Astrocyte (in vitro differentiated cells and primary cell): ENCODE data around the gene CCDC184. TPM values are rescaled to one million over a fixed set of nuclear protein-coding genes. Genes with fewer than 3 reads are reported as not detected.
A peak's percentile ranks its signal among the peaks of the same experiment; 100 is the strongest.

Experiments used
- DNase-seq: peaks from one replicate; pipeline ENCODE4 v3.0.0-alpha.2; 2010; ENCODE audit warnings: low read depth
- FAIRE-seq: peaks from 2 replicates; lab custom pipeline; 2011; peaks lifted over from hg19 to GRCh38; lab: Jason Lieb, UNC
- H2AFZ ChIP-seq: 2 replicates; pipeline ENCODE4 v1.6.0; 2012; ENCODE audit warnings: low read depth, low read length, inconsistent platforms
- H3K27ac ChIP-seq: 2 replicates; pipeline ENCODE4 v1.5.1; 2011; ENCODE audit warnings: low read depth, low read length, inconsistent platforms
- H3K27me3 ChIP-seq: 2 replicates; pipeline ENCODE4 v1.6.0; 2011; ENCODE audit warnings: low read length, inconsistent platforms; ENCODE audit not compliant: insufficient read depth
- H3K36me3 ChIP-seq: 2 replicates; pipeline ENCODE4 v1.5.1; 2011; ENCODE audit warnings: low read length, inconsistent platforms; ENCODE audit not compliant: insufficient read depth
- H3K4me1 ChIP-seq: 2 replicates; pipeline ENCODE4 v1.5.1; 2011; ENCODE audit warnings: low read length, inconsistent platforms; ENCODE audit not compliant: insufficient read depth
- H3K4me2 ChIP-seq: 2 replicates; pipeline ENCODE4 v1.6.0; 2012; ENCODE audit warnings: low read length, inconsistent platforms
- H3K4me3 ChIP-seq: 2 replicates; pipeline ENCODE4 v1.5.1; 2011; ENCODE audit warnings: low read depth, mild to moderate bottlenecking, low read length, inconsistent platforms; ENCODE audit not compliant: insufficient read depth
- H3K79me2 ChIP-seq: 2 replicates; pipeline ENCODE4 v1.6.0; 2012; ENCODE audit warnings: mild to moderate bottlenecking, low read length, inconsistent platforms; ENCODE audit not compliant: insufficient read depth
- H3K9ac ChIP-seq: 2 replicates; pipeline ENCODE4 v1.6.0; 2012; ENCODE audit warnings: mild to moderate bottlenecking, low read length, inconsistent platforms
- H3K9me3 ChIP-seq: 2 replicates; pipeline ENCODE4 v1.5.1; 2012; ENCODE audit warnings: low read depth, mild to moderate bottlenecking, low read length, inconsistent platforms; ENCODE audit not compliant: insufficient read depth
- H4K20me1 ChIP-seq: 2 replicates; pipeline ENCODE4 v1.6.0; 2012; ENCODE audit warnings: low read length, inconsistent platforms; ENCODE audit not compliant: insufficient read depth
- H3K27ac Mint-ChIP-seq: one replicate; pipeline ENCODE4 v1.8.0; 2021; ENCODE audit warnings: mild to moderate bottlenecking, mixed read lengths; ENCODE audit not compliant: unreplicated experiment
- H3K27me3 Mint-ChIP-seq: one replicate; pipeline ENCODE4 v1.8.0; 2021; ENCODE audit warnings: low read depth, mixed read lengths; ENCODE audit not compliant: unreplicated experiment
- H3K36me3 Mint-ChIP-seq: one replicate; pipeline ENCODE4 v1.8.0; 2021; ENCODE audit warnings: low read depth, mixed read lengths; ENCODE audit not compliant: unreplicated experiment
- H3K4me1 Mint-ChIP-seq: one replicate; pipeline ENCODE4 v1.8.0; 2021; ENCODE audit warnings: low read depth, mixed read lengths; ENCODE audit not compliant: unreplicated experiment
- H3K4me3 Mint-ChIP-seq: one replicate; pipeline ENCODE4 v1.8.0; 2021; ENCODE audit warnings: mild to moderate bottlenecking, moderate library complexity, mixed read lengths; ENCODE audit not compliant: unreplicated experiment
- H3K9me3 Mint-ChIP-seq: one replicate; pipeline ENCODE4 v1.8.0; 2021; ENCODE audit warnings: mild to moderate bottlenecking, mixed read lengths; ENCODE audit not compliant: unreplicated experiment
- CTCF ChIP-seq: IDR thresholded peaks from 2 replicates; pipeline ENCODE4 v1.5.1; 2011; ENCODE audit warnings: low read depth, mild to moderate bottlenecking, inconsistent platforms, low read length, moderate library complexity; ENCODE audit not compliant: insufficient read depth
- EZH2 ChIP-seq: IDR thresholded peaks from 2 replicates; pipeline ENCODE4 v1.6.1; 2012; ENCODE audit warnings: mild to moderate bottlenecking, low read length, inconsistent platforms; ENCODE audit not compliant: insufficient read depth
- total RNA-seq: library from RNA; stranded (reverse); gene quantifications from 2 replicates; pipeline ENCODE4 v1.2.1, GENCODE V29; 2021

CCDC184 gene
- total RNA-seq, 1 donor from 2014 or later = 3.3 TPM

GRCh38 chr12:48198985-48199384, 15.5 kb downstream of the CCDC184 start:
- H3K4me3 Mint-ChIP-seq = peak overlapping the region; percentile 86

GRCh38 chr12:48199774-48200221, 16.4 kb downstream of the CCDC184 start:
- Histone ChIP-seq H3K4me1 (peaks cover 12% of the 10 kb centered on the region), H4K20me1 (no peaks in the 10 kb centered on the region), H3K27me3 (no peaks in the 10 kb centered on the region), H2AFZ (no peak overlapping the region), H3K36me3 (no peaks in the 10 kb centered on the region), H3K79me2 (no peaks in the 10 kb centered on the region), H3K4me3 (no peak overlapping the region), H3K4me2 (no peak overlapping the region), H3K27ac (no peak overlapping the region), H3K9ac (no peak overlapping the region), H3K9me3 (peaks cover 2% of the 10 kb centered on the region)
- Mint-ChIP-seq H3K27ac (no peak overlapping the region), H3K4me3 (peak overlapping the region; percentile 62), H3K36me3 (peaks cover 3% of the 10 kb centered on the region), H3K9me3 (peaks cover 12% of the 10 kb centered on the region), H3K4me1 (peaks cover 10% of the 10 kb centered on the region), H3K27me3 (peaks cover 3% of the 10 kb centered on the region)
- no peak for DNase-seq
- TF ChIP-seq EZH2 (no peak), CTCF (no peak)
- no peak for FAIRE-seq

More at GRCh38 chr12:48198985-48199384, 15.5 kb downstream of the CCDC184 start:
- FAIRE-seq (no peak), DNase-seq (no peak)
- Histone ChIP-seq H3K9ac (peak overlapping the region; percentile 88), H3K79me2 (no peaks in the 10 kb centered on the region), H3K9me3 (no peaks in the 10 kb centered on the region), H3K36me3 (no peaks in the 10 kb centered on the region), H4K20me1 (no peaks in the 10 kb centered on the region), H3K4me3 (peak overlapping the region; percentile 84), H3K27me3 (peaks cover 4% of the 10 kb centered on the region), H2AFZ (peak overlapping the region; percentile 99), H3K4me2 (peak overlapping the region; percentile 94), H3K27ac (peak overlapping the region; percentile 71), H3K4me1 (peaks cover 12% of the 10 kb centered on the region)
- Mint-ChIP-seq H3K36me3 (peaks cover 3% of the 10 kb centered on the region), H3K9me3 (peaks cover 6% of the 10 kb centered on the region), H3K4me1 (peaks cover 15% of the 10 kb centered on the region), H3K27me3 (peaks cover 3% of the 10 kb centered on the region), H3K27ac (peak overlapping the region; percentile 96)
- TF ChIP-seq EZH2 (no peak), CTCF (no peak)

- Mint-ChIP-seq H3K27ac (no peak overlapping the region), H3K4me1 (peaks cover 4% of the 10 kb centered on the region), H3K27me3 (peaks cover 3% of the 10 kb centered on the region), H3K4me3 (no peak overlapping the region), H3K9me3 (peaks cover 12% of the 10 kb centered on the region), H3K36me3 (peaks cover 3% of the 10 kb centered on the region)
- H4K20me1 ChIP-seq = no peaks in the 10 kb centered on the region
- peaks cover 12% of the 10 kb centered on the region for H3K4me1 ChIP-seq
- no peak overlapping the region for H2AFZ ChIP-seq
- H3K4me2 ChIP-seq = no peak overlapping the region
- no peak for FAIRE-seq
- H3K9ac ChIP-seq = no peak overlapping the region
- H3K4me3 ChIP-seq = no peak overlapping the region
- no peak for DNase-seq
- H3K27me3 ChIP-seq = no peaks in the 10 kb centered on the region
- H3K27ac ChIP-seq = no peak overlapping the region
- TF ChIP-seq CTCF (no peak), EZH2 (no peak)
- no peaks in the 10 kb centered on the region for H3K79me2 ChIP-seq
- no peaks in the 10 kb centered on the region for H3K36me3 ChIP-seq
- peaks cover 4% of the 10 kb centered on the region for H3K9me3 ChIP-seq
Observed at GRCh38 chr12:48201091-48201490, 17.6 kb downstream of the CCDC184 start.
